Renal pelvis (tissue), 4 donors: Measurements from ENCODE around the gene THADA. TPM values are rescaled to one million over a fixed set of nuclear protein-coding genes. Genes with fewer than 3 reads are reported as not detected.

Experiments
- DNase-seq: peaks from one replicate; pipeline ENCODE4 v3.0.0-alpha.2; 2013
- polyA plus RNA-seq, 3 donors: library from polyadenylated mRNA; unstranded; fragments of 120-200 nt; gene quantifications; one replicate each; pipeline ENCODE4 v1.2.1, GENCODE V29; 2013; ENCODE audit not compliant: insufficient read length in 3 of 3

Gene THADA
- polyA plus RNA-seq, 3 donors = 32.4 to 42.0 (median 39.2) TPM

DNA sequence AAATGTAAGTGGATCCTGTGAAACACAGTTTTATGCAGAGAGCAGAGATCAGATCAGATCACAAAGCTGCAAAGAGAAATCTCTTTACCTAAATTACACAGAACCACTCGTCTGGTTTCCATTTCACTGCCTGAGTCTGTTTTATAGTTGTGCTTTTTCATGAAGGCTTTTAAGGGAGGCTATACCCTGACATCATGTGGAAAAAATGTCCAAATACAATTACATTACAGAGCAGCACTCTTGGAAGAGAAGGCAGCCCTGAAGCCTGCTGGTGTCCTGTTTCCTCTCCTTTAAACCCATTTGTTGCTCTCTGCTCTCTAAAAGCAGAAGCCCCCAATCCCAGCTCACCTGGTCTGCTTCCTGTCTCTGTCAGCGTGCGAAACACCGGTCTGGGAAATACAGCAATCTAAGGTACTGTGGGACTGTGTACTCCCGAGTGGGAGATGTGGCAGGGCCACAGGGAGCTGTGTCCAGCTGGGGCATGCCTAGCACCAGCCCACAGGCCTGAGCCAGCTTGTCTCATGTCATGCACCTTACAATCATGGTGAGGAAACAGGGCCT lies 344.6 kb downstream of the THADA start:
- DNase-seq = peak; percentile 80

DNA sequence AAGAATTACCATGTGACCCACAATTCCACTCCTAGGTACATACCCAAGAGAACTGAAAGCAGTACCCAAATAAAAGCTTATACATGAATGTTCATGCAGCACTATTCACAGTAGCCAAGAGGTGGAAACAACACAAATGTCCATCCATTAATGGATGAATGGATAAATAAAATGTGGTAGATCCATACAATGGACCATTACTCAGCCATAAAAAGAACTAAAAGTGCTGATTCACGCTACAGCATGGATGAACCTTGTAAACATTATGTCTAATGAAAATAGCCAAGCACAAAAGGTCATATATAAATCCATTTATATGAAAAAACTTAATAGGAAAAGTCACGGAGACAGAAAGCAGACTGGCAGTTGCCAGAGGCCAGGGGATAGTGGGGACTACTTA lies 345.8 kb downstream of the THADA start:
- DNase-seq = no peak

DNA sequence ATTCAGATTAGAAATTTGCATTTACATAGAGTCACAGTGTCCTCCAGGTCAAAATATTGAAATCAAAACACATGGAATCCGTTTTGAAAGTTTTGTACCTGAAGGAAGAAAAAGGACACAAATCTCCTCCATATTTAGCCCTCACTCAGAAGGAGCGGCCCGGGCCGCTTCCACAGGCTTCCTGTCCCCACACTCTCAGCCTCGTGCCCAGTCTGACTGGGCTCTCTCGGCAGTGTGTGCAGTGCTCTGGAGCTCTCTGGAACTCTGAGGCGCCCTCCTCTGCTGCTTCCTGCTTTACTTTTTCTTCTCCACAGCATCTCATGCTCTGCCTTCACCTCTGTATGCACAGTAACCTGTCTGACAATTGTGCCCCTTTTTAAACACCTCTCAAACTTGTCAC lies 347.2 kb downstream of the THADA start:
- DNase-seq = no peak

- DNase-seq = no peak
Observed at GRCh38 chr2:43246641-43247040, 349.2 kb downstream of the THADA start.

- DNase-seq = no peak
Observed at GRCh38 chr2:43241558-43241957, 354.3 kb downstream of the THADA start.

GRCh38 chr2:43240766-43241150 lies 355.1 kb downstream of the THADA start:
- no peak for DNase-seq

DNA sequence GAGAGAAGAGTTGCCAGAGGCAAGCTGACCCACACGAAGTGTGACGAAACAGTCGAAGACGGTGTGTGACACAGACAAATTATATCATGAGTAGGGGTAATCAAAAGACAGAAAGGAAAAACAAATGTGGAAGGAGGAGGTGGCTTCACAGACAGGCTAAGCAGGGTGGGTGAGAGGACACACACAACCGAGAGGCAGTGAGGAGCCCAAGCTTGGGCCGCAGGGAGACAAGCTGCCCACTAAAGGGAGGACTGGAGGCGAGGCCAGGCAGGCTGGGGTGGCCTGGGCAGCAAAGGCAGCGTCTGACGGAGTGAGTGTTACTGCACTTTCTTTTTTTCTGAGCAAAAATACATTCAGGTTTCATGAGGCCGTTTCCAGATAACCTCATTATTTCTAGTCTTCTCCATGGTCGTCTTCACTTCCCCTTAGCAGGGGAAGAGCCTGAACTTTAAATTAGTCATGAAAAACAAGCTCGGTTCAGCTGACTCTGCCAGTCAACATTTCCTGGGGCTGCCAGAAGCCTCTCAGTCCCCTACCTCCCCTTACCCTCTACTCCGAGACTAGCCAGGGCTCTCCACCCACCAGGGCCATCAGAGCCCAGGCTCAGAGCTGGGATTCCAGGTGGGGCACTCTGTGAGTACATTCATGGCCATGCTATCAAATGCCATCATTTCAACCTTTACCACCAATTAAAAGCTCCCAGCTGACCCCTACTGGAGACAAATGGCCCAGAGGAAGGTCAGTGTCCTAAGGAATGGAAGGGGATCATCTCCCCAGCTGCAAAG lies 355.7 kb downstream of the THADA start:
- no peak for DNase-seq

DNA sequence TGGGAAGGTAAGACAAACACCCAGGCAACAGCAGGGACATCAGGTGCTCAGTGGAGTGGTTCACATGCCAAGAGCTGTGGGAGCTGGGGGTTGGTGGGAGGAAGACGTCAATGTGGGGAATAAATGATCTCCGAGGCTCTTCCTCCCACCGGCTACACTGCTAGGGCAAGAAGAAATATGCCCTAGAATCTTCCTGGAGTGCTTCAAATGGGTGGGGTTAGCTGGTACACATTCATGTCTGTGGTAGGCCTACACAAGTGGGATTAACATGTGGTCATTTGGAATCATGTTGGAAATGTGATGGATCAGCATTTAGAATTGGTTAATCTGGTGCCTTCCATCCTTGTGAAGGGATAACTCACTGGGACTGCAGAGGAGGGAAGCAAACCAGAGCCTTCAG lies 357.0 kb downstream of the THADA start:
- DNase-seq = no peak

DNA sequence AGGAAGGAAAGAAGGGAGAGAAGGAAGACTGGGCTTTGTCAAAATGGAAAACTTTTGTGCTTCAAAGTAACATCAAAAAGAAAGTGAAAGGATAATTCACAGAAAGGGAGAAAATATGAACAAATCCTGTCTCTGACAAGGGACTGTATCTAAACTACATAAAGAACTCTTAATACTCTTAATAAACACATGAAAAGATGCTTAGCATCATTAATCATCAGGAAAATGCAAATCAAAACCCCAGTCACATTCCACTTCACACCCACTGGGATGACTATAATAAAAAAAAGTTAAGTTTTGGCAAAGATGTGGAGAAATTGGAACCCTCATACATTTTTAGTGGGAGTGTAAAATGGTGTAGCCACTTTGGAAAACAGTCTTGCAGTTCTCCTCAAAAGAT lies 357.7 kb downstream of the THADA start:
- no peak for DNase-seq

DNA sequence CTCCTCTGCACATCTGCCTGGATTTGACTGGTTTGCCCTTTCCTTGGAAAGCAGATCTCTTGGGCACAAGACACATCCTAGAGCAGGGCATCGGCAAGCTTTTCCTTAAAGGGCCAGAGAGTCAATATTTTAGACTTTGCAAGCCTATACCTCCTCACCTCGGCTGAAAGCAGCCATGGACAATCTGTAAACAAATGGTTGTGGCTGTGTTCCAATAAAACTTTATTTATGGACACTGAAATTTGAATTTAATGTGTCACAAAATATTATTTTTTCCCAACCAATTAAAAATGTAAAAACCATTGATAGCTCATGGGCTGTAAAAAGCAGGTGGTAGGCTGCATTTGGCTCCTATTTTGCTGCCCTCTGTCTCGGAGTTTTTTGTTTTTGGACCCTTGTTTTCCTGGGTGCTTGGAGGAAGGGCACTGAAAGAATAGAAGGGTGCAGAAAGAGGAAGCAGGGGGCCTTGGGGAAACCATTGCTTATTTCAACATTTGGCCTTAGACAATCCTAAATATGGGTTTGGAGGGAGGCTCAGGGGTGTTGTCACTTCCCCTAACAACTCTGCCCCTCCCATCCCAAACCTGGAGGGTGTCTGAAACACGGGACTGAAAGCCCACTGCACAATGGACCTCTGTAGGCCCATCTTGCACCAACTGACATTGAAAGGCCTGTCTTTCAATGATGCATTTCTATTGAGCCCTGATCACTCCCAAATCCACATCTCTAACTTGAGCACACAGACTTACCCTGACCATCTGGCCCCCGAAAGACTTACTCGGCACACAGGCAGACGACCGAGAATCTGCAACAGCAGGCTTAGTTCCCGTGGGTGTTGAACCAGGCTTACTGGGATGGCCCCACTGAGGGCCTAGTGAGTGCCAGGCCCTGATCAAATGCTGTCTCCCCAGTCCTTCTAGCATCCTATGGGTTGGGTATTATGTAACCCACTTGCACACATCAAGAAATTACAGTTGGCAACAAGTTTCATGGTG lies 362.3 kb downstream of the THADA start:
- no peak for DNase-seq

DNA sequence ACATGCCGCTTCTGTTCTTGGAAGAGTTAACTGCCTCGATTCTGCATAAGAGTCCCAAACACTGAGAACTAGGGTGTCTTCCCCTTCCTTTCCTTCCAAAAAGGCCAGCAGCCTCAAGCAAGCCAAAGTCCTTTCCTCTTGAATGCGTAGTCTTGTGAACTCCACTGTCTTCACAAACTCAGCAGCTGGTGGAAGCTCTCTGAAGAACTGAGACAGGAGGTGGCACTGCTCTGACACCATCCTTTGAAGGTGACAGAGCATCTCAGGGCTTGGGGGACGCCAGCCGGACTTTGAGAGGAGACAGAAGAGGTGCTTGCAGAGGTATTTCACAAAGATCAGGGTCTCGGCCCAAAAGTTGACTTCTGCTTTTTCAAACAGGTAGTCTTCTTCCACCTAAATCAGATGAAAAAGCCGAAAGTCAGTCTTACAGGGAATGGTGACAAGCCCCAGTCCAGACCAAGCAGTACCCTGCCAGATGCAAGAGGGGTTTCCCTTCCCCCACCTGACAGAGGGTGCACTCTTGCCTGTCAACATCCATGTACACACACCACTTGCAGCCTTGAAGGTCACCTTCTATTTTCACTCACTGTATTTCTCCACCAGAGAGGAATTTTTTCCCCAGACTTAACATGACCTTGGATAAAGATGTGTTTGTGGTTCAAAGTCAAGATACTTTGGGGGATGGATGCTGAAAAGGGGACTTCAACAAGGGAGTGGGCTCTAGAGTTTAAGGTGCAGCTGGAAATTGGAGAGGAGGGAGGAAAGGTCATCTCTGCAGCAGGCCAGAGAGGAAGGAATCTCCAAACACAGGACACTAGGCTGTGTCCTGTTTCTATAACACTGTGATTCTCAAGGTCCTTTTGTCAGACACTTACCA lies 364.6 kb downstream of the THADA start:
- DNase-seq = no peak

DNA sequence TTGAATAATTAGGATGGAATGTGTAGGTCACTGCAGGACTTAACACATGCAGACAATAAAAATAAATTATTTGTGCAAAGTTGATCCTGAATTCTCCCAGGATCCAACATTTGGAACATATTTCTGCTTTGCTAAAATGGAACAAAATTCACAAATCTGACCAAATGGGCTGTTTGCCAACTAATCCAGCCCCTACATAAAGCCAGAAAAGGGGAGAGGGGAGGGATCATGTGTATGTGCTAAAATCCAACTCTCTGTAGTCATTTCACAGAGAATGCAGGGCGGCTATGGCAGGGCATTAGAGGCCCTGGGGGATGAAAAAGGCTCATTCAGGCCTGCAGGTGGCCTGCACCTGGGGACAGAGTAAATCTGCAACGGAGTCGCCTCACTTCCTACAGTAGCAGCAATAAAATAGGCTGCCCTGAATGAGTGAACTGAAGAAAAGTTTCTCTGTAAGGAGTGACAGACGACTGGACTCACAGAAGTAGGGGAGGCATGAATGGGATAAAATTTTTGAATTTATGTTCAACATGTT lies 365.4 kb downstream of the THADA start:
- no peak for DNase-seq

GRCh38 chr2:43228756-43229659 lies 366.8 kb downstream of the THADA start:
- no peak for DNase-seq

- DNase-seq = no peak
Observed at GRCh38 chr2:43228321-43228751, 367.5 kb downstream of the THADA start.

DNA sequence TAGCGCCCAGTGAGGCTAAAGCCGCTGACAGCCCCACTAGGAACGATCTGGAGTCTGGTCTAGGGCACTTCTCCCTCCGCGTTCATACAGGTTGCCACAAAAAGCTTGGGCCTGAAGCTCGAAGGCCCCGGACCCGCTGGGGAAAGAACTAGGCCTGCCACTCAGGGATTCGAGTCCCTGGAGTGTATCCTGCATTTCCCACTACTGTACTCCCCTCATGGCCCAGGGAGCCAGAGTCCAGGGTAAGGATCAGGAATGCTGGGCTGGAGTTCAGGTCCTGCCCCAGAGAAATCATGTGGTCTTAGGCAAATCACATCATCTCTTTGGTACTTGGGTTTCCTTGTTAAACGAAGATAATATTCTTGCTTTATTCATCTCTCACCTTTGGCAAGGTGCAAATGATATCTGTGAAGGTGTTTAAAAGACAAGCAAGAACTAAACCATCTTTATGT lies 368.0 kb downstream of the THADA start:
- no peak for DNase-seq

DNA sequence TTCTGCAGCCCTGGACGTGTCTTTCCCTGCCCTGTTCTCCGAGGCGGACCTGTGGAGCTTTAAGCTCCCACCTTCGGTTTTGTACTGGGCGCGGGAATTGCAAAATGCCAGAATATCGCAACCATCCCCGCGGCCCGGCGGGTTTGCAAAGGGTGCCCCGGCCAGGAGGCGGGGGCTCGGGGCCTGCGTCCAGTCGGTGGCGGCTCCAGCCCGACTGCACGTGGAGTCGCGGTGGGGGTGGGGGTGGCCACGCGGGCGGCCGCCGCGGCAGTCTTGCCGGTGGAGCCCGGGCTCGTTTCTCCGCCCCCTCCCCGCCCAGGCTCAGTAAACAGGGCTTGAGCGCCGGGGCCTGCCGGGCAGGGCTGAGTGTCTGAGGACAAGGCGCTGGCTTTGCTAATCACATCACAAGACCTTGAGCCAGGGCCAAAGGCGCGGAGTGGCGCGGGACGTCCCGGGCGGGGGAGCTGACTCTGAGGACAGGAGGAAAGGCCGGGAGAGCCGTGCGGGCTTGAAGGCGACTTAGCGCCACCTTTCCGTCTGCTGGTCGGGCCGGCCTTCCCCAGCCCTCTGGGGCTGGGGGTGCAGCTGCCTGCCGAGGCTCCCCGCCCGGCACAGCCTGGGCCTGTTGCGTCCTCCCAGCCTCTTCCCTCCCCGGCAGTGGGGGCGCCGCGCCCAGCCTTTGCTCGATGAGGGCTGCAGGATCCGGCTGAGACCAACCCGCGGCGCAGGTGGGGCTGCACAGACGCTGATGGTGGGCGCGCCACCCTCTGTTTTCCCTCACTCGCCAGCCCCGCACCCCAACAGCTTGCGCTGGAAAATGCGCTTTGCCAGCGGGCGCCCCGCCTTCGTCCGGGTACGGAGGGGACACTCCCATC lies 368.6 kb downstream of the THADA start:
- DNase-seq = peak; percentile 81

DNA sequence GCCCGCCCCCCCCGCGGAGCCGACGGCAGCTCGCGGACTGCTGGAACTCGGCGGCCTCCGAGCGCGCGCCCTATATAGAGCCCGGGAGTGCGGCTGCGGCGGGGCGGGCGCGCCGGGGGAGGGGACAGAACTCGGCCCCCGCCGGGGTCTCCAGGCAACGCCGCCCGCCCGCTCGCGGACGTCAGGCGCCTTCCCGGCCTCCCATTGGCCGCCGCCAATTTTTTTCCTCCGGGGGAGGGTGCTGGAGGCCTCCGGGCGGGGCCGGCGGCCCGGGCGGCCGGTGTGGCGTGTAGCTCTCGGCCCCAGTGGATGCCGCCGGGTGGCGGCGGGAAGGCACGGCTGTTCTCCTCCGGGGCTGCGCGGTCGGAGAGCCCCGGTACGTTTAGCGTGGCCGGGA lies 369.3 kb downstream of the THADA start, which contains the start of gene ZFP36L2:
Gene ZFP36L2, minus strand, starts transcription at position 49 of the 397 bp plus-strand sequence. CDS start 291 bp downstream, outside the sequence.
- peak; percentile 96 for DNase-seq

- DNase-seq = peak; percentile 64
Observed at GRCh38 chr2:43225788-43226557, 369.9 kb downstream of the THADA start.
